GM12874 (cell line): ENCODE data around the gene HSDL1.

Source experiments
- TF ChIP-seq, protein P1 (sequence below): IDR thresholded peaks from 2 replicates; pipeline ENCODE4 v1.5.1; 2011; ENCODE audit warnings: low read depth, mild to moderate bottlenecking, control low read depth, low read length, moderate library complexity; ENCODE audit not compliant: insufficient read depth

Gene HSDL1

DNA sequence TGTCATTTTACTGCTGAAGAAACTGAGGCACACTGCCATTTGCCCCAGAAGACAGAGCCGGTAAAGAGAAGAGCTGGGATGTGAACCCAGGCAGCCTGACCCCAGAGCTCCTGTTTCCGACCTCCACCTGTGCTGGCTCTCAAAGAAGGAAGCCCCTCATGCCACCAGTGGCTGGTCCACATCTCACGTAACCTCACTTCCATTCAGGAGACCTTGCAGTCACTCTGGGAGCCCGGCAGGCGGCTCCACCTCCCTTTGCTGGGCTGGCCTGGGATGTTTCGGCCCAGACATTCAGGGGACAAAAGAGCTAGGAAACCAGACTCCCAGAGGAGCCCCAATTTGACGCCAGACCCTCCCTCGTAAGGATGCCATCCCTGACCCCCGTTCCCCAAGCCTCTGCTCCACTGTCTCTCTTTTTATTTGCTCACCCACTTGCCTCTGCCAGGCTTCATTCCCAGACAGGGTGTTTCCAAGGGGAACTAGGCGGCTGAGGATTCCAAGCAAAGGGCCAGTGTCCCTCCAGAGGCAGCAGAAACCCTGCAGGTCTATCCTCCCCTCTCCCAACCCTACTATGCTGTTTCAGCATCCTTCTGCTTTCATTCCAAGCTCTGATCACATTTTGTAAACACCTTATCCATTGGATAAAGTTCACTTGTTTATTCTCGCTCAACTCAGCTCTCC, 39.1 kb upstream of the HSDL1 start:
- TF ChIP-seq, protein P1, sequence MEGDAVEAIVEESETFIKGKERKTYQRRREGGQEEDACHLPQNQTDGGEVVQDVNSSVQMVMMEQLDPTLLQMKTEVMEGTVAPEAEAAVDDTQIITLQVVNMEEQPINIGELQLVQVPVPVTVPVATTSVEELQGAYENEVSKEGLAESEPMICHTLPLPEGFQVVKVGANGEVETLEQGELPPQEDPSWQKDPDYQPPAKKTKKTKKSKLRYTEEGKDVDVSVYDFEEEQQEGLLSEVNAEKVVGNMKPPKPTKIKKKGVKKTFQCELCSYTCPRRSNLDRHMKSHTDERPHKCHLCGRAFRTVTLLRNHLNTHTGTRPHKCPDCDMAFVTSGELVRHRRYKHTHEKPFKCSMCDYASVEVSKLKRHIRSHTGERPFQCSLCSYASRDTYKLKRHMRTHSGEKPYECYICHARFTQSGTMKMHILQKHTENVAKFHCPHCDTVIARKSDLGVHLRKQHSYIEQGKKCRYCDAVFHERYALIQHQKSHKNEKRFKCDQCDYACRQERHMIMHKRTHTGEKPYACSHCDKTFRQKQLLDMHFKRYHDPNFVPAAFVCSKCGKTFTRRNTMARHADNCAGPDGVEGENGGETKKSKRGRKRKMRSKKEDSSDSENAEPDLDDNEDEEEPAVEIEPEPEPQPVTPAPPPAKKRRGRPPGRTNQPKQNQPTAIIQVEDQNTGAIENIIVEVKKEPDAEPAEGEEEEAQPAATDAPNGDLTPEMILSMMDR = no peak

DNA sequence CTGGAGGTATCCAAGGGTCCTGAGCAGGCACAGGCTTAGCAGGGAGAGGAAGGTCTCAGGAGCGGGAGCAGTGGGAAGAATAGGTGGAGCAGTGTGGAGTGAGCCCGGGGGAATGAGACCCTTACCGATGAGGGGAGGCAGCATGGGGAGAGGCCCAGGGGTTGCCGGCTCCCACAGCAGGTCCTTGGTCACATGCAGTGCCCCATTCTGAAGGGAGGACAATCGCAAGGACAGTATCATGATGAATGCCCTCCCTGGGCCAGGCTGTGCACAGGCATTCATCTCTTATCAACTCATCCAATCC, 38.5 kb upstream of the HSDL1 start:
- TF ChIP-seq, protein P1 = no peak

DNA sequence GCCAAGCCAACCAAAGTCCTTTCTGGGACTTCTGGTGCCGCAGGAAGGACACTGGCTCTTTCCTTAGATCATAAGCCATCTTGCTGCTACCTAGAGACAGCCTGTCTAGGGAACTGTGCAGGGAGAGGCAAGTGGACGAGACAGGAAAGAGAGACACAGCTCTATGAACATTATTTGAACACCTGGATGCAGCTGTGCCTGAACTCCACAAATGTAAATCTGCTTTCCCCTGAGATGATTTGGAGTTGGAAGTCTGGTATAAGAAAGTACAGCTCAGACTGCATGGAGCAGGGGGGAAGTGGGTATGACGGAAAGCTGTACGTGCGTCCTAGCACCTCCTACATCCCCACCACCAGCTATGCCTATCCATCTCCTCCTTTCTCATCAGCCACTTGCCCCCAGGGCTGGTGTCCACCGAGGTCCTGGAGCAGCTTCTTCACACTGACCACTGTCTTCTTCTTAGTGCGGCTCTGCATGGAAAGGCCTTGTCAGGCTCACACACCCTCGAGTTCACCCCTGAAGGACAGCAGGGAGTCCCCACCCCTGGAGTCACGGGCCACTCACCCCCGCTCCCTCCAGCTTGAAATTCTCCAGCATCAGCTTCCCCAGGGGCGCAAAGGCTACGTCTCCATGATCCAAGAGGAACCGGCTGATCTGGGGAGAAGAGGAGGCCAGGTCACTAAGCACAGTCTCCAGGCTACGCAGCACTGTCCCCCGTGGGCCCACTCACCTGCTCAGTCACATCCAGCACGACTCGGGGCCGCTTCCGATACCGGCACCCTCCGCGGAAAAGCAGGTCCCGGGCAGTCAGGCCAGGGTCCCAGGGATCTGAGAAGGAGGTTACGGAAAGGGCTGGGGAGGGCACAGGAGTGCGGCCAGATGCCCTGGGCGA, 37.9 kb upstream of the HSDL1 start:
- TF ChIP-seq, protein P1 = no peak

DNA sequence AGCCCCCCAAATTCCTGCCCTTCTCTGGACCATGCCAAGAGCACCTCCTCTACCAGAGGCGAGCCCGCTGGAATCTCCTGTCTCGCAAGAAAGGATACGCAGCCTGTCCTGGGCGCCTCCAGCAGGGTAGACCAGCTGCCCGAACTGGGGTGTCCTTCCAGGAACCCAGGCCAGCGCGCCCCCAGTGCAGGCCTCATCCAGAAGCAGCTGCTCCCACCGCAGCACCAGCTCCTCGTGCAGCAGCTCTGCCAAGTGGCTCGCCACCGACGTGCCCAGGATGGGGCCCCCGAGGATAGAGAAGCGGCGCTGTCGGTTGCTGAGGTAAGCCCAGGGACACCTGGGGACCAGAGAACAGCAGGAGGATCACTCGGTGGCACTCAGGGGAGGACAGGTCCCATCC, 37.1 kb upstream of the HSDL1 start:
- TF ChIP-seq, protein P1 = no peak

DNA sequence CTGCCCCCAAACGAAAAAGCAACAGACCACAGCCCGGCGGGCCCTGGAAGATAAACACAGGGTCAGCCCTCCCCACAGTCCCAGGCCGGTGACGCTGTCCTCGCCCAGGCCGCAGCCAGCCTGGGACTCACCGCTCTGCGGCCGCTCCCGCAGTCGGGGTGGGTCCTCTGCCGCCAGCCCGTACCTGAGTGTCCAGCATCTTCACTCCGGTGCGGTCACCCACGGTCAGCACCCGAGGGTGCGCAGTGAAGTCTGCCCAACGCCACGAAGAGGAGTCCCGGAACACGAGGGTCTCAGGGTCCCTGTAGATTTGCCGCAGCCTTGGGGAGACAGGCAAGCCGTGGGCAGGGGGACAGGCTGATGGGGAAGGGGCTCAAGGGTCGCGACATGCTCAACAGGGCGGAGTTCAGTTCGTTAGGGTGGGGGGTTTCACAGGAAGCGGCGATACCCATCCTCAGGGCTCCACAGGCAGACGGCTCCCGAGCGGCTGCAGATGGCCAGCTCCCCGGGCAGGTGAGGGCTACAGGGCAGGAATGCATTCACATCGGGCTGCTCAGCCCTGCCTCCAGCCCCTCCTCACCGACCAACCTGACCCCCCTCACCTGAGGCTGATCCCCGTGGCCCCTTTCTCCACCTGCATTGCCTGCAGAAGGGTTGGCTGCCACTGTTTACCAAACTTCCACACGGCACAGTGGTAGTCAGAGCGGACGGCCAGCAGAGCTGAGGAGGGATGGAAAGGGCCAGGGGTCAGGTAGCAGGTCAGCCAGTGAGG, 36.4 kb upstream of the HSDL1 start:
- TF ChIP-seq, protein P1 = no peak

DNA sequence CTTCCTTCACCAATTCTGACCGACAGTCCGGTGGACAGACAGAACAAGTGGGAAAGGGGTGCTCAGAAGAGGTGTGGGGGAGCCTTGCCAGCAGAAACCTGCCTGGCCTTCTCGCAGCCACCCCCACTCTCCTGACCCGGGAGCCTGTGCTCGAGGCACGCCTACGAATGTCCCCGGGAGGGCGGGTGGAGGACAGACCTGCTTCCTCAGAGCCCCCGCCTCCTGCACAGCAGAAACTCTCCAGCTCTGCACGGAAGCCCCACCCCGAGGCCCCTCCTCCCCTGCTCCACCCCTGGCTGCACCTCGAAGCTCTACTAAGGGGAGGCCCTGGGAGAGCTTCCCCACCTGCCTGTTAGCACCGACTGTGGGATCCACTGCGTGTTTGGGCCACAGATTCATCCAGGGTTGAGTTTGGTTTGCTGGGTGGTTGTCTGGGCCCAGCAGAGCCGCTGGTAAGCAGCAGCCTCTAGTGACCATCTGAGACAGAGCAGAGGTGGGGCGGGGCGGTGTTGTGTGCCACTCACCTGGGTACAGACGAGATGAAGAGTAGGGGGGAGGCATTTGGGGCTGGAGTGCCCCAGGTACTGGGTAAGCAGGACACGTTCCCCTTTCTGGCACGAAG, 35.7 kb upstream of the HSDL1 start:
- TF ChIP-seq, protein P1 = no peak
